Vagina (tissue), 2 donors: Measurements from ENCODE around the gene PHF20. TPM values are rescaled to one million over a fixed set of nuclear protein-coding genes. Genes with fewer than 3 reads are reported as not detected.

Source experiments
- DNase-seq, 2 donors: peaks; one replicate each; pipeline ENCODE4 v3.0.0-alpha.2; 2017; ENCODE audit errors: extremely low spot score in 2 of 2
- H3K27ac ChIP-seq: fragments of 200-600 bp; sonication (generic); one replicate; pipeline ENCODE4 v1.5.1; 2019
- H3K27me3 ChIP-seq: fragments of 200-600 bp; sonication (generic); one replicate; pipeline ENCODE4 v1.5.1; 2019
- H3K36me3 ChIP-seq, 2 donors: fragments of 200-600 bp; sonication (generic); one replicate each; pipeline ENCODE4 v1.5.1; 2017 to 2019
- H3K4me1 ChIP-seq: fragments of 200-600 bp; sonication (generic); one replicate; pipeline ENCODE4 v1.5.1; 2019
- H3K4me3 ChIP-seq, 2 donors: fragments of 200-600 bp; sonication (generic); 1 replicate in 1 of 2; 2 replicates in 1 of 2; pipeline ENCODE4 v1.5.1; 2016 to 2019
- H3K9me3 ChIP-seq: fragments of 200-600 bp; sonication (generic); one replicate; pipeline ENCODE4 v1.5.1; 2019
- CTCF ChIP-seq, 3 experiments: fragments of 450-650 bp in 2 of 3; fragments of 200-600 bp in 1 of 3; sonication (generic) in 1 of 3; IDR thresholded peaks; one replicate each; pipeline ENCODE4 v1.5.1; 2017 to 2019; ENCODE audit warnings: antibody characterized with exemption in 3 of 3, mild to moderate bottlenecking in 2 of 3, moderate library complexity in 2 of 3
- POLR2A ChIP-seq, 2 donors: fragments of 450-650 bp; IDR thresholded peaks; one replicate each; pipeline ENCODE4 v1.6.1; 2017; ENCODE audit warnings: antibody characterized with exemption in 2 of 2, mild to moderate bottlenecking in 2 of 2, moderate library complexity in 2 of 2
- POLR2AphosphoS5 ChIP-seq, 2 donors: sonication (generic); formaldehyde crosslinking; IDR thresholded peaks; one replicate each; pipeline ENCODE4 v1.9.0; 2017; ENCODE audit warnings: antibody characterized with exemption in 2 of 2, mild to moderate bottlenecking in 2 of 2, low read depth in 1 of 2; ENCODE audit not compliant: insufficient read depth in 1 of 2
- intact Hi-C: fragments of 100-400 bp; cut with DNase I; formaldehyde crosslinking; loops from one replicate; pipeline ENCODE4 v1.15.1; 2023
- total RNA-seq: library from RNA; depleted of rRNA; stranded (reverse); fragments of >200 nt; gene quantifications from one replicate; pipeline ENCODE4 v1.2.3, GENCODE V29; 2016

The PHF20 gene
- total RNA-seq, 1 donor from 2014 or later, result 37.3 TPM

GRCh38 chr20:35729283-35729807, 42.5 kb upstream of the PHF20 start:
- no peak for DNase-seq
- Histone ChIP-seq H3K27ac (no peak overlapping the region), H3K9me3 (no peaks in the 10 kb centered on the region), H3K27me3 (no peaks in the 10 kb centered on the region), H3K36me3 (peaks cover 0 to 92% of the 10 kb centered on the region in 2 donors), H3K4me1 (peaks cover 50% of the 10 kb centered on the region), H3K4me3 (no peak overlapping the region)
- intact Hi-C loops, result no loop called here
- TF ChIP-seq CTCF (IDR thresholded peaks at IDR 0.05) (no peak), POLR2AphosphoS5 (IDR thresholded peaks at IDR 0.05; ENCODE audit: insufficient read depth in 1 of 2, low read depth in 1 of 2) (no peak), POLR2A (IDR thresholded peaks at IDR 0.05) (no peak)

DNA sequence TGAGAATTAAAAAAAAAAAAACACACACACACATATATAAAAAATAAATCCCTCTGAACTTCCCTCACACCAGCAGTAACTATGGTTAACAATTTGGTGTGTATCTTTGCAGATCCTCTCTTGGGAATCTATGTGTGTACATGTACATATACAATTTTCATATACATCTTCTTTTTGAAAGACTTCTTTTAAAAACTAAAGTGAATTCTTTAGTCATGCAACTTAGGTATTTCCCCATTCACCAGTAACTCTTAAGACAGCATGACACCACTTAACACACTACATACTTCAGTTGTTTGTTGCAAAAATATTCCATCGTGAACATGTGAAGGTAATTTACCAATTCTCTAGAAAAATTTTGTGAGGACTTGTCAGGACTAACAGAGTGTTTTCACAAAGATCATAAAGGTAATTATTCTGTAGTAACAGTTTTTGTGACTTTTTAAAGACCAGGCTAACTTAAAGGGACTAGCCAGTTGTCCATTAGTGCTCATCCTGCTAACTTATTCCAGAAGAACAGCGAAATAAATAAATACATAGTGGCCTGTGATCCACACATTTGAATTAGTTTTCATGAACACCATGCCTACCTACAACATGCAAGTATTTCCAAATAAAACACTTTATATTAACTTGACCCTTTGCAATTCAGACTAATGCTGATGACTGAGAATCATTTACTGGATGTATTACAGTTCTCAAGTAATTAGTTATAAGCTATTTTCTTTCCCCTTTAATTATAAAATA, 41.8 kb upstream of the PHF20 start:
- no peaks in the 10 kb centered on the region for H3K27me3 ChIP-seq
- peaks cover 0 to 91% of the 10 kb centered on the region in 2 donors for H3K36me3 ChIP-seq
- H3K4me3 ChIP-seq, result no peak overlapping the region
- H3K9me3 ChIP-seq, result no peaks in the 10 kb centered on the region
- H3K4me1 ChIP-seq, result peaks cover 57% of the 10 kb centered on the region
- no peak for TF ChIP-seq POLR2A (IDR thresholded peaks at IDR 0.05)
- TF ChIP-seq POLR2AphosphoS5 (IDR thresholded peaks at IDR 0.05; ENCODE audit: insufficient read depth in 1 of 2, low read depth in 1 of 2), result no peak
- no peak for TF ChIP-seq CTCF (IDR thresholded peaks at IDR 0.05)
- H3K27ac ChIP-seq, result no peak overlapping the region
- intact Hi-C loops, result loop anchor here (10.0 kb wide), 1 partner anchor 155 kb away; no protein-coding TSS in a partner anchor
- no peak for DNase-seq

GRCh38 chr20:35730583-35731468, 41.0 kb upstream of the PHF20 start:
- intact Hi-C loops, result loop anchor here (10.0 kb wide), 1 partner anchor 154 kb away; no protein-coding TSS in a partner anchor
- DNase-seq, result no peak
- Histone ChIP-seq H3K4me3 (no peak overlapping the region), H3K36me3 (peaks cover 0 to 91% of the 10 kb centered on the region in 2 donors), H3K27ac (no peak overlapping the region), H3K9me3 (no peaks in the 10 kb centered on the region), H3K4me1 (peaks cover 65% of the 10 kb centered on the region), H3K27me3 (no peaks in the 10 kb centered on the region)
- TF ChIP-seq POLR2AphosphoS5 (IDR thresholded peaks at IDR 0.05; ENCODE audit: insufficient read depth in 1 of 2, low read depth in 1 of 2), result no peak
- TF ChIP-seq POLR2A (IDR thresholded peaks at IDR 0.05), result no peak
- no peak for TF ChIP-seq CTCF (IDR thresholded peaks at IDR 0.05)

DNA sequence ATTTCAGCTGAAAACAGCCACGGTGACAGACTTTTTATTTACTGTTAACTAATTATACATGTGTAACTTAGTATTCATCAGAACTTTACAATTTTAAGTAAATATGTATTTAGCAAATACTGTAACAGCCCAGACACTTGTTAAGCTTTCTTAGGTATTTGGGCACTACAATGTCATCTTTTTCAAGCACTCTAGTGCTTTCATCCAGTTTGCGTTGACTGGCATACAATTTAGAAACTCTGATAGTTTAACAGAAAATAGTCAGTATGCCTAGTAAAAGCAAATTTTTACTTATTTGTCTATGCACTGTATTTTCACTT, 40.4 kb upstream of the PHF20 start:
- Histone ChIP-seq H3K27ac (no peak overlapping the region), H3K4me3 (no peak overlapping the region), H3K36me3 (peaks cover 0 to 91% of the 10 kb centered on the region in 2 donors), H3K4me1 (peaks cover 71% of the 10 kb centered on the region), H3K9me3 (no peaks in the 10 kb centered on the region), H3K27me3 (no peaks in the 10 kb centered on the region)
- intact Hi-C loops, result loop anchor here (10.0 kb wide), 1 partner anchor 153 kb away; no protein-coding TSS in a partner anchor
- DNase-seq, result no peak
- TF ChIP-seq POLR2A (IDR thresholded peaks at IDR 0.05) (no peak), POLR2AphosphoS5 (IDR thresholded peaks at IDR 0.05; ENCODE audit: insufficient read depth in 1 of 2, low read depth in 1 of 2) (no peak), CTCF (IDR thresholded peaks at IDR 0.05) (no peak)
